ENCODE results near the gene COG6. TPM values are rescaled to one million over a fixed set of nuclear protein-coding genes. Genes with fewer than 3 reads are reported as not detected.

Gene COG6
- total RNA-seq, 2 donors from 2014 or later, result 16.2 to 23.2 TPM

- H3K4me1 ChIP-seq, result peaks cover 0 to 5% of the 10 kb centered on the region in 2 donors
- H3K27me3 ChIP-seq, result no peaks in the 10 kb centered on the region
- H3K27ac ChIP-seq, result no peak overlapping the region
- H3K4me3 ChIP-seq, result no peak overlapping the region
- TF ChIP-seq, protein P1, sequence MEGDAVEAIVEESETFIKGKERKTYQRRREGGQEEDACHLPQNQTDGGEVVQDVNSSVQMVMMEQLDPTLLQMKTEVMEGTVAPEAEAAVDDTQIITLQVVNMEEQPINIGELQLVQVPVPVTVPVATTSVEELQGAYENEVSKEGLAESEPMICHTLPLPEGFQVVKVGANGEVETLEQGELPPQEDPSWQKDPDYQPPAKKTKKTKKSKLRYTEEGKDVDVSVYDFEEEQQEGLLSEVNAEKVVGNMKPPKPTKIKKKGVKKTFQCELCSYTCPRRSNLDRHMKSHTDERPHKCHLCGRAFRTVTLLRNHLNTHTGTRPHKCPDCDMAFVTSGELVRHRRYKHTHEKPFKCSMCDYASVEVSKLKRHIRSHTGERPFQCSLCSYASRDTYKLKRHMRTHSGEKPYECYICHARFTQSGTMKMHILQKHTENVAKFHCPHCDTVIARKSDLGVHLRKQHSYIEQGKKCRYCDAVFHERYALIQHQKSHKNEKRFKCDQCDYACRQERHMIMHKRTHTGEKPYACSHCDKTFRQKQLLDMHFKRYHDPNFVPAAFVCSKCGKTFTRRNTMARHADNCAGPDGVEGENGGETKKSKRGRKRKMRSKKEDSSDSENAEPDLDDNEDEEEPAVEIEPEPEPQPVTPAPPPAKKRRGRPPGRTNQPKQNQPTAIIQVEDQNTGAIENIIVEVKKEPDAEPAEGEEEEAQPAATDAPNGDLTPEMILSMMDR (IDR thresholded peaks at IDR 0.05), result no peak
- peaks cover 0 to 4% of the 10 kb centered on the region in 2 donors for H3K9me3 ChIP-seq
- no peaks in the 10 kb centered on the region for H3K36me3 ChIP-seq
- no peak for DNase-seq (ENCODE audit: low spot score)
These were observed 124.1 kb downstream of the COG6 start for GRCh38 chr13:39779337-39780265.

DNA sequence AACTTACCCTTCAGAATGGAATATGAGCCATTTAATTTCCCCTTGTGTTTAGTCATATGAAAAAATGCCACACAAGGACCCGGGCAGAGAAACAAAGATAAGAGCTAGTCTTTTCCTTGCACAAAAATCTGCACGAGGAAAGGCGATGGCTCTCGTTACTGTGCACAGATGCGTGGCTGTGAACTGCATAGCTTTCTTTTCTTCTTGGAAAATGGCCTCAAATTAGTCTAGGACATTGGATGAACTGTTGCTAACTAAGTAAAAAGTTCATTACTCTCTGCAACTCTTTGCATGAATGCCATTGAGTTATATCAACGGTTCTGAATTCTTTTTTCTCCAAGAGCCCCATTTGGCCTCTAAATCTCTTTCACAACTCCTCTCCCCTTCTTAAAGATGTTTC lies 125.2 kb downstream of the COG6 start:
- Histone ChIP-seq H3K36me3 (no peaks in the 10 kb centered on the region), H3K4me1 (peaks cover 0 to 5% of the 10 kb centered on the region in 2 donors), H3K9me3 (peaks cover 0 to 4% of the 10 kb centered on the region in 2 donors), H3K27ac (no peak overlapping the region), H3K27me3 (no peaks in the 10 kb centered on the region), H3K4me3 (no peak overlapping the region)
- no peak for DNase-seq (ENCODE audit: low spot score)
- TF ChIP-seq, protein P1 (IDR thresholded peaks at IDR 0.05), result no peak

DNA sequence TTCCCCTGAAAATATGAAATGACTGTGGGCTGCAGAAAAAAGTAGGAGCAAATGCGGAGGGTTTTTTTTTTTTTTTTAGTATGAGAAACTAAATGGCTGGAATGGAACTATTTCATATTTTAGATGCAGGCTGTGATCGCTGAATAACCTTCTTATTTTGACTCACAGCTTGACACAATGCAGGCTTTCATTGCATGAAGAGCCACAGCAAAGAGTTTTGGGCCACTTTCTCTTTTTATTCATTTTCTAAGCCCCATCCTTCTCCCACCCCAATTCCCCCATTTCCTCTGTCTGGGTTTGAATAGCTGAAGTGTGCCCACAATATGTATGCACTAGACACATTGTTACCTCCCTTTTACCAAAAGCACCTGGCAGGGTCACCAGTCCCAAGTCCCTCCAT lies 125.9 kb downstream of the COG6 start:
- Histone ChIP-seq H3K4me1 (peaks cover 0 to 5% of the 10 kb centered on the region in 2 donors), H3K4me3 (no peak overlapping the region), H3K9me3 (peaks cover 0 to 4% of the 10 kb centered on the region in 2 donors), H3K27me3 (no peaks in the 10 kb centered on the region), H3K36me3 (no peaks in the 10 kb centered on the region), H3K27ac (no peak overlapping the region)
- TF ChIP-seq, protein P1 (IDR thresholded peaks at IDR 0.05), result no peak
- DNase-seq (ENCODE audit: low spot score), result no peak

- Histone ChIP-seq H3K27ac (no peak overlapping the region), H3K4me1 (peaks cover 0 to 7% of the 10 kb centered on the region in 2 donors), H3K9me3 (peaks cover 0 to 4% of the 10 kb centered on the region in 2 donors), H3K4me3 (no peak overlapping the region), H3K27me3 (no peaks in the 10 kb centered on the region), H3K36me3 (no peaks in the 10 kb centered on the region)
- TF ChIP-seq, protein P1 (IDR thresholded peaks at IDR 0.05), result peak in 1 of 2 donors; percentile 28
- no peak for DNase-seq (ENCODE audit: low spot score)
These were observed 127.6 kb downstream of the COG6 start for GRCh38 chr13:39783051-39783450.

- Histone ChIP-seq H3K27ac (no peak overlapping the region), H3K4me1 (peaks cover 0 to 7% of the 10 kb centered on the region in 2 donors), H3K9me3 (peaks cover 0 to 4% of the 10 kb centered on the region in 2 donors), H3K4me3 (no peak overlapping the region), H3K36me3 (no peaks in the 10 kb centered on the region), H3K27me3 (no peaks in the 10 kb centered on the region)
- TF ChIP-seq, protein P1 (IDR thresholded peaks at IDR 0.05), result no peak
- DNase-seq (ENCODE audit: low spot score), result no peak
These were observed 128.9 kb downstream of the COG6 start for GRCh38 chr13:39784347-39784746.
